HepG2 (cell line): ENCODE results near the gene P2RX6.

Source experiments
- ARHGAP35 ChIP-seq: sonication (generic); formaldehyde crosslinking; IDR thresholded peaks from 2 replicates; pipeline ENCODE4 v1.9.0; 2022; ENCODE audit warnings: mild to moderate bottlenecking, inconsistent platforms, moderate library complexity, missing genetic modification reagents, borderline replicate concordance
- CREM ChIP-seq, 2 experiments: sonication (generic) in 1 of 2; formaldehyde crosslinking in 1 of 2; IDR thresholded peaks; 2 replicates each; pipeline versions ENCODE4 v1.4.0 to v1.6.1; 2016 to 2020; ENCODE audit warnings: antibody characterized with exemption in 1 of 2, mild to moderate bottlenecking in 1 of 2, missing genetic modification reagents in 1 of 2
- NR2C2 ChIP-seq: sonication (generic); formaldehyde crosslinking; IDR thresholded peaks from 2 replicates; pipeline ENCODE4 v1.4.0; 2020; ENCODE audit warnings: missing genetic modification reagents, mild to moderate bottlenecking, moderate library complexity, borderline replicate concordance
- POLR2A ChIP-seq, 2 experiments: IDR thresholded peaks; 2 replicates each; pipeline ENCODE4 v1.6.1; 2011; ENCODE audit warnings: low read depth in 2 of 2, low read length in 2 of 2, mild to moderate bottlenecking in 1 of 2, moderate library complexity in 1 of 2; ENCODE audit not compliant: insufficient read depth in 1 of 2
- ZNF24 ChIP-seq: fragments of 450-650 bp; IDR thresholded peaks from 2 replicates; pipeline ENCODE4 v1.6.1; 2017; ENCODE audit warnings: antibody characterized with exemption, mild to moderate bottlenecking
- ZNF75D ChIP-seq: sonication (generic); formaldehyde crosslinking; IDR thresholded peaks from 2 replicates; pipeline ENCODE4 v1.8.1; 2023; ENCODE audit warnings: missing genetic modification reagents, mild to moderate bottlenecking, borderline replicate concordance
- ZSCAN30 ChIP-seq: sonication (generic); formaldehyde crosslinking; IDR thresholded peaks from 2 replicates; pipeline ENCODE4 v1.5.0; 2020; ENCODE audit warnings: mild to moderate bottlenecking, missing genetic modification reagents
- ZSCAN9 ChIP-seq: IDR thresholded peaks from 2 replicates; pipeline ENCODE4 v1.6.1; 2016; ENCODE audit warnings: borderline replicate concordance
- TF ChIP-seq, protein P1 (sequence below): sonication (generic); formaldehyde crosslinking; IDR thresholded peaks from 2 replicates; pipeline ENCODE4 v1.8.1; 2022; ENCODE audit warnings: low read depth, mild to moderate bottlenecking, missing genetic modification reagents
- TF ChIP-seq, protein P2 (sequence below): sonication (generic); IDR thresholded peaks from 2 replicates; pipeline ENCODE4 v1.6.1; 2016; ENCODE audit warnings: low read depth, borderline replicate concordance
- TF ChIP-seq, protein P3 (sequence below): IDR thresholded peaks from 2 replicates; pipeline ENCODE4 v1.6.1; 2012; ENCODE audit warnings: inconsistent platforms

DNA sequence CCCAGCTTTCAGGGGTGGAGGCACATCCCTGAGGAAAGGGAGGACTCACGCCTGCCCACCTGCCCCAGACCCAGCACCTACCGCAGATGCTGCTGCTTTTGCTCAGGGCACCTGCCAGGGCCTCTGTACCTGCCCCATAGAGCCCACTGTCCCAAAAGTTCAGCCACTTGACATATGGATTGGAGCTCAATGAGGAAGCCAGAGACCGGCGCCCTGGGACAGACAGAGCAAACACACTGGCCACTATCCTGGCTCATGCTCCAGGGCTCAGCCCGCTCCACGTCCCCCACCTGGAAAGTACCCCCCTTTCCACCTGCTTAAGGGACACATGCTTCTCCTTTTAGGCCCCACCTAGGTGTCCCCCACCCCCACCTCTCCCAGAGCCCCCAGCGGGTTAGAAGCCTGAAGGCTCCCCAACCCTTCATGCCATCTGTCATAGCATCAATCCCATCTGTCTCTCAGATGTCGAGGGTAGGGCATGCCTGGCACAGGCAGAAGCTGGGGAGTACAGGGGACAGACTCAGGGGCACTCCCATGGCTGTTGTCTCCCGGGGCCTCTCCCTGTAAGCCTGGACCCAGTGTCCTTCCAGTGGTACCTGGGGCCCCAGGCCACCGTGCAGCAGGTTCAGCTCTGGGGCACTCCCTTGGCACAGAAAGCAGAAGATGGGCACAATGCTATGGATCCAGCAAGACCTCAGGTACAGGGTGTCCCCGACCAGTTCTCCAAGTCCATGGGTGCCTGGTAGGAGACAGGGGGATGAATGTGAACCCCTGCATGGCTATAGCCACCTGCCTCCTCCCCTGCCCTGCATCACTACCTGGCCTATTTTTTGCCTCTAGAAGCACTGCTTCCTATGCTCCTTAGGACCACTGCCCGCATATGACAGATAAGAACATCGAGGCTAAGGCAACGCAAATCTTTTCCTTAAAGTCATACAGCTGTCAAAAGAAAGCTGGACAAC, 2.2 kb upstream of the P2RX6 start:
- no peak for TF ChIP-seq ZSCAN9 (CRISPR knock-in tag)
- TF ChIP-seq ZNF75D, result no peak
- TF ChIP-seq ZNF24, result no peak
- TF ChIP-seq, protein P1, sequence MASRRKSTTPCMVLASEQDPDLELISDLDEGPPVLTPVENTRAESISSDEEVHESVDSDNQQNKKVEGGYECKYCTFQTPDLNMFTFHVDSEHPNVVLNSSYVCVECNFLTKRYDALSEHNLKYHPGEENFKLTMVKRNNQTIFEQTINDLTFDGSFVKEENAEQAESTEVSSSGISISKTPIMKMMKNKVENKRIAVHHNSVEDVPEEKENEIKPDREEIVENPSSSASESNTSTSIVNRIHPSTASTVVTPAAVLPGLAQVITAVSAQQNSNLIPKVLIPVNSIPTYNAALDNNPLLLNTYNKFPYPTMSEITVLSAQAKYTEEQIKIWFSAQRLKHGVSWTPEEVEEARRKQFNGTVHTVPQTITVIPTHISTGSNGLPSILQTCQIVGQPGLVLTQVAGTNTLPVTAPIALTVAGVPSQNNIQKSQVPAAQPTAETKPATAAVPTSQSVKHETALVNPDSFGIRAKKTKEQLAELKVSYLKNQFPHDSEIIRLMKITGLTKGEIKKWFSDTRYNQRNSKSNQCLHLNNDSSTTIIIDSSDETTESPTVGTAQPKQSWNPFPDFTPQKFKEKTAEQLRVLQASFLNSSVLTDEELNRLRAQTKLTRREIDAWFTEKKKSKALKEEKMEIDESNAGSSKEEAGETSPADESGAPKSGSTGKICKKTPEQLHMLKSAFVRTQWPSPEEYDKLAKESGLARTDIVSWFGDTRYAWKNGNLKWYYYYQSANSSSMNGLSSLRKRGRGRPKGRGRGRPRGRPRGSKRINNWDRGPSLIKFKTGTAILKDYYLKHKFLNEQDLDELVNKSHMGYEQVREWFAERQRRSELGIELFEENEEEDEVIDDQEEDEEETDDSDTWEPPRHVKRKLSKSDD (CRISPR knock-in tag), result no peak
- TF ChIP-seq CREM (IDR thresholded peaks at IDR 0.05), result no peak
- no peak for TF ChIP-seq CREM (CRISPR knock-in tag; IDR thresholded peaks at IDR 0.05)
- TF ChIP-seq, protein P2, sequence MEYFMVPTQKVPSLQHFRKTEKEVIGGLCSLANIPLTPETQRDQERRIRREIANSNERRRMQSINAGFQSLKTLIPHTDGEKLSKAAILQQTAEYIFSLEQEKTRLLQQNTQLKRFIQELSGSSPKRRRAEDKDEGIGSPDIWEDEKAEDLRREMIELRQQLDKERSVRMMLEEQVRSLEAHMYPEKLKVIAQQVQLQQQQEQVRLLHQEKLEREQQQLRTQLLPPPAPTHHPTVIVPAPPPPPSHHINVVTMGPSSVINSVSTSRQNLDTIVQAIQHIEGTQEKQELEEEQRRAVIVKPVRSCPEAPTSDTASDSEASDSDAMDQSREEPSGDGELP, result no peak
- TF ChIP-seq, protein P3, sequence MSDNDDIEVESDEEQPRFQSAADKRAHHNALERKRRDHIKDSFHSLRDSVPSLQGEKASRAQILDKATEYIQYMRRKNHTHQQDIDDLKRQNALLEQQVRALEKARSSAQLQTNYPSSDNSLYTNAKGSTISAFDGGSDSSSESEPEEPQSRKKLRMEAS, result no peak
- TF ChIP-seq ZSCAN30, result no peak
- TF ChIP-seq ARHGAP35 (CRISPR knock-in tag), result no peak
- TF ChIP-seq NR2C2, result no peak
- no peak for TF ChIP-seq POLR2A (IDR thresholded peaks at IDR 0.05; ENCODE audit: insufficient read depth in 1 of 2, low read depth in 2 of 2, low read length in 2 of 2)
